ENCODE results near the gene EMX2.
"Not testable (repeated sequence)": the region's sequence is repeated elsewhere in the genome, so short reads cannot be mapped to it uniquely, and the experiment has no call there.

Gene EMX2

GRCh38 chr10:117562896-117563737 lies 20.6 kb downstream of the EMX2 start:
- no peak for DNase-seq

GRCh38 chr10:117563780-117564179 lies 21.2 kb downstream of the EMX2 start:
- no peak for DNase-seq

- no peak for DNase-seq
Observed at GRCh38 chr10:117565068-117565467, 22.5 kb downstream of the EMX2 start.

- DNase-seq: no peak
Observed at GRCh38 chr10:117568334-117568733, 25.8 kb downstream of the EMX2 start.

GRCh38 chr10:117569610-117570390 lies 27.3 kb downstream of the EMX2 start:
- no peak for DNase-seq

GRCh38 chr10:117570880-117571279 lies 28.3 kb downstream of the EMX2 start:
- DNase-seq: no peak

GRCh38 chr10:117574498-117575146 lies 32.1 kb downstream of the EMX2 start:
- no peak for DNase-seq

GRCh38 chr10:117578490-117578889 lies 35.9 kb downstream of the EMX2 start:
- no peak for DNase-seq

GRCh38 chr10:117578999-117579590 lies 36.5 kb downstream of the EMX2 start:
- DNase-seq: no peak

- no peak for DNase-seq
Observed at GRCh38 chr10:117581961-117582360, 39.4 kb downstream of the EMX2 start.

- DNase-seq: not testable (repeated sequence)
Observed at GRCh38 chr10:117584831-117585230, 42.3 kb downstream of the EMX2 start.

GRCh38 chr10:117587036-117587435 lies 44.5 kb downstream of the EMX2 start:
- no peak for DNase-seq

- DNase-seq: no peak
Observed at GRCh38 chr10:117590101-117590875, 47.7 kb downstream of the EMX2 start.

- no peak for DNase-seq
Observed at GRCh38 chr10:117591043-117591442, 48.5 kb downstream of the EMX2 start.

- DNase-seq: no peak
Observed at GRCh38 chr10:117594722-117595121, 52.2 kb downstream of the EMX2 start.

GRCh38 chr10:117596706-117597105 lies 54.2 kb downstream of the EMX2 start:
- DNase-seq: no peak

GRCh38 chr10:117597216-117597615 lies 54.7 kb downstream of the EMX2 start:
- DNase-seq: no peak

All from GDM1 (cell line).